HepG2 (cell line): ENCODE data around the gene USP5. TPM values are rescaled to one million over a fixed set of nuclear protein-coding genes. Genes with fewer than 3 reads are reported as not detected.

Experiments
- CBX1 ChIP-seq: IDR thresholded peaks from one replicate; pipeline ENCODE4 v1.6.1; 2016; ENCODE audit warnings: antibody characterized with exemption, low read depth
- FOXM1 ChIP-seq: sonication (generic); formaldehyde crosslinking; IDR thresholded peaks from 2 replicates; pipeline ENCODE4 v1.5.0; 2020; ENCODE audit warnings: missing genetic modification reagents
- JUND ChIP-seq: sonication (generic); formaldehyde crosslinking; IDR thresholded peaks from 2 replicates; pipeline ENCODE4 v1.8.0; 2022; ENCODE audit warnings: mild to moderate bottlenecking, missing genetic modification reagents
- NCOA1 ChIP-seq: sonication (generic); formaldehyde crosslinking; IDR thresholded peaks from 2 replicates; pipeline ENCODE4 v1.9.0; 2021; ENCODE audit warnings: missing genetic modification reagents
- SP4 ChIP-seq: sonication (generic); formaldehyde crosslinking; IDR thresholded peaks from 2 replicates; pipeline ENCODE4 v1.8.1; 2023; ENCODE audit warnings: mild to moderate bottlenecking, missing genetic modification reagents
- TOPORS ChIP-seq: sonication (generic); formaldehyde crosslinking; IDR thresholded peaks from 2 replicates; pipeline ENCODE4 v1.8.0; 2023; ENCODE audit warnings: mild to moderate bottlenecking, missing genetic modification reagents
- ZNF496 ChIP-seq: sonication (generic); formaldehyde crosslinking; IDR thresholded peaks from 2 replicates; pipeline ENCODE4 v1.8.1; 2023; ENCODE audit warnings: mild to moderate bottlenecking, moderate library complexity, missing genetic modification reagents; ENCODE audit not compliant: insufficient replicate concordance
- ZNF879 ChIP-seq: sonication (generic); formaldehyde crosslinking; IDR thresholded peaks from 2 replicates; pipeline ENCODE4 v1.8.1; 2023; ENCODE audit warnings: missing genetic modification reagents
- polyA plus RNA-seq, 8 experiments: library from polyadenylated mRNA; depleted of rRNA in 3 of 8; stranded (reverse) in 7 of 8; unstranded in 1 of 8; fragments of >200 nt; fragmentation: Illumina TruSeq in 4 of 8; extraction: Trizol in 4 of 8; gene quantifications; 2 replicates each; pipeline versions ENCODE4 v1.2.1 to v1.2.3, GENCODE V29; 2011 to 2016; ENCODE audit warnings: low read depth in 4 of 8, missing spikeins in 1 of 8, mixed read lengths in 1 of 8; ENCODE audit not compliant: insufficient read depth in 1 of 8
- total RNA-seq, 5 experiments: library from RNA; depleted of rRNA; stranded (reverse); fragments of >200 nt; fragmentation: Illumina TruSeq; extraction: Trizol; gene quantifications; 2 replicates each; pipeline ENCODE4 v1.2.3, GENCODE V29; 2016; ENCODE audit warnings: low read depth in 1 of 5
- TF ChIP-seq, protein P1 (sequence below): sonication (generic); formaldehyde crosslinking; IDR thresholded peaks from 2 replicates; pipeline ENCODE4 v1.5.0; 2020; ENCODE audit warnings: mild to moderate bottlenecking, low read depth, missing genetic modification reagents, borderline replicate concordance
- TF ChIP-seq, protein P2 (sequence below): sonication (generic); formaldehyde crosslinking; conservative IDR thresholded peaks from 2 replicates; pipeline ENCODE4 v1.4.0; 2020; ENCODE audit warnings: missing genetic modification reagents
- TF ChIP-seq, protein P3 (sequence below): sonication (generic); formaldehyde crosslinking; IDR thresholded peaks from 2 replicates; pipeline ENCODE4 v1.8.0; 2022; ENCODE audit warnings: mild to moderate bottlenecking, missing genetic modification reagents, moderate library complexity
- TF ChIP-seq, protein P4 (sequence below): sonication (generic); formaldehyde crosslinking; IDR thresholded peaks from 2 replicates; pipeline ENCODE4 v1.5.0; 2020; ENCODE audit warnings: mild to moderate bottlenecking, missing genetic modification reagents, moderate library complexity
- TF ChIP-seq, protein P5 (sequence below): sonication (generic); formaldehyde crosslinking; IDR thresholded peaks from 2 replicates; pipeline ENCODE4 v1.4.0; 2020; ENCODE audit warnings: missing genetic modification reagents
- TF ChIP-seq, protein P6 (sequence below): sonication (generic); formaldehyde crosslinking; IDR thresholded peaks from 2 replicates; pipeline ENCODE4 v1.4.0; 2020; ENCODE audit warnings: missing genetic modification reagents, borderline replicate concordance
- TF ChIP-seq, protein P7 (sequence below): sonication (generic); formaldehyde crosslinking; IDR thresholded peaks from 2 replicates; pipeline ENCODE4 v1.4.0; 2020; ENCODE audit warnings: missing genetic modification reagents

USP5 gene
- total and polyA plus RNA-seq, 2 of the 13 experiments (the other 11 are each of a cell fraction or from before 2014, with no cell fraction given): 39.6 to 56.0 TPM

DNA sequence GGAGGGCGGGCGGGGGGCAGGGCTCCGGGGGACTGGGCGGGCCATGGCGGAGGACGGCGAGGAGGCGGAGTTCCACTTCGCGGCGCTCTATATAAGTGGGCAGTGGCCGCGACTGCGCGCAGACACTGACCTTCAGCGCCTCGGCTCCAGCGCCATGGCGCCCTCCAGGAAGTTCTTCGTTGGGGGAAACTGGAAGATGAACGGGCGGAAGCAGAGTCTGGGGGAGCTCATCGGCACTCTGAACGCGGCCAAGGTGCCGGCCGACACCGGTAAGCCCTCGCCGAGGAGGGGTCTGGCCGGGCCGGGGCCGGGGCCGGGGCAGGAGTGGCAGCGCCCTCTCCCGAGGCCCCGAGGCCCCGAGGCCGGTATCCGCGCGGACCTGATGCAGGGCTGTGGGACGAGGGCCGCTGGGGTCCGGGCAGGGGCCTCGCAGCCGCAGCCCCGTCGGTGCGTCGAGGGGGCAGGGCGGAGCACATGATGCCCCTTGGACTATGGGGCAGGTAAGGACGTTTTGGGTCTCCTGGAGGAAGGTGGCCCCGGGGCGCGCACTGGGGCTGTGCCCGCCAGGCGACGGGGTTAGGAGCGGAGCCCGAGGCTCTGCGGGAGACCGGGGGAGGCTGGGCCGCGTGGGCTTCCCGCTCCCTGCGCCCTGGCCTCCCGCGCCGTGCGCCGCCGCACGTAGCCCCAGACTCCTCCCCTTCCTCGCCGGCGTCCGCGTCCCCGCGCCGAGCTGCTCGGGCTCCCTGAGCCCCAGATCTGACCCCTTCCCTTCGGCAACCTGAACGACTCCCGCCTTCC, 15.7 kb downstream of the USP5 start, which contains the start of gene TPI1 (continued):
- TF ChIP-seq, protein P1, sequence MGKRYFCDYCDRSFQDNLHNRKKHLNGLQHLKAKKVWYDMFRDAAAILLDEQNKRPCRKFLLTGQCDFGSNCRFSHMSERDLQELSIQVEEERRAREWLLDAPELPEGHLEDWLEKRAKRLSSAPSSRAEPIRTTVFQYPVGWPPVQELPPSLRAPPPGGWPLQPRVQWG: no peak
- TF ChIP-seq, protein P2, sequence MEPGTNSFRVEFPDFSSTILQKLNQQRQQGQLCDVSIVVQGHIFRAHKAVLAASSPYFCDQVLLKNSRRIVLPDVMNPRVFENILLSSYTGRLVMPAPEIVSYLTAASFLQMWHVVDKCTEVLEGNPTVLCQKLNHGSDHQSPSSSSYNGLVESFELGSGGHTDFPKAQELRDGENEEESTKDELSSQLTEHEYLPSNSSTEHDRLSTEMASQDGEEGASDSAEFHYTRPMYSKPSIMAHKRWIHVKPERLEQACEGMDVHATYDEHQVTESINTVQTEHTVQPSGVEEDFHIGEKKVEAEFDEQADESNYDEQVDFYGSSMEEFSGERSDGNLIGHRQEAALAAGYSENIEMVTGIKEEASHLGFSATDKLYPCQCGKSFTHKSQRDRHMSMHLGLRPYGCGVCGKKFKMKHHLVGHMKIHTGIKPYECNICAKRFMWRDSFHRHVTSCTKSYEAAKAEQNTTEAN (CRISPR knock-in tag): no peak
- TF ChIP-seq, protein P3, sequence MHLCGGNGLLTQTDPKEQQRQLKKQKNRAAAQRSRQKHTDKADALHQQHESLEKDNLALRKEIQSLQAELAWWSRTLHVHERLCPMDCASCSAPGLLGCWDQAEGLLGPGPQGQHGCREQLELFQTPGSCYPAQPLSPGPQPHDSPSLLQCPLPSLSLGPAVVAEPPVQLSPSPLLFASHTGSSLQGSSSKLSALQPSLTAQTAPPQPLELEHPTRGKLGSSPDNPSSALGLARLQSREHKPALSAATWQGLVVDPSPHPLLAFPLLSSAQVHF (CRISPR knock-in tag): peak; percentile 39; the same call in 1 of the 2 replicates
- TF ChIP-seq CBX1 (peak; percentile 93), ZNF496 (CRISPR knock-in tag) (no peak), FOXM1 (CRISPR knock-in tag) (0 out of 2 replicates have a peak, but pooled peaks have one; percentile 72), SP4 (CRISPR knock-in tag) (peak; percentile 69; the same call in 1 of the 2 replicates), NCOA1 (CRISPR knock-in tag) (no peak), ZNF879 (no peak; the same call in 1 of the 2 replicates), JUND (CRISPR knock-in tag) (no peak), TOPORS (CRISPR knock-in tag) (0 out of 2 replicates have a peak, but pooled peaks have one; percentile 74)
- TF ChIP-seq, protein P4, sequence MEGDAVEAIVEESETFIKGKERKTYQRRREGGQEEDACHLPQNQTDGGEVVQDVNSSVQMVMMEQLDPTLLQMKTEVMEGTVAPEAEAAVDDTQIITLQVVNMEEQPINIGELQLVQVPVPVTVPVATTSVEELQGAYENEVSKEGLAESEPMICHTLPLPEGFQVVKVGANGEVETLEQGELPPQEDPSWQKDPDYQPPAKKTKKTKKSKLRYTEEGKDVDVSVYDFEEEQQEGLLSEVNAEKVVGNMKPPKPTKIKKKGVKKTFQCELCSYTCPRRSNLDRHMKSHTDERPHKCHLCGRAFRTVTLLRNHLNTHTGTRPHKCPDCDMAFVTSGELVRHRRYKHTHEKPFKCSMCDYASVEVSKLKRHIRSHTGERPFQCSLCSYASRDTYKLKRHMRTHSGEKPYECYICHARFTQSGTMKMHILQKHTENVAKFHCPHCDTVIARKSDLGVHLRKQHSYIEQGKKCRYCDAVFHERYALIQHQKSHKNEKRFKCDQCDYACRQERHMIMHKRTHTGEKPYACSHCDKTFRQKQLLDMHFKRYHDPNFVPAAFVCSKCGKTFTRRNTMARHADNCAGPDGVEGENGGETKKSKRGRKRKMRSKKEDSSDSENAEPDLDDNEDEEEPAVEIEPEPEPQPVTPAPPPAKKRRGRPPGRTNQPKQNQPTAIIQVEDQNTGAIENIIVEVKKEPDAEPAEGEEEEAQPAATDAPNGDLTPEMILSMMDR (CRISPR knock-in tag): peak; percentile 5; the same call in 1 of the 2 replicates
- TF ChIP-seq, protein P5, sequence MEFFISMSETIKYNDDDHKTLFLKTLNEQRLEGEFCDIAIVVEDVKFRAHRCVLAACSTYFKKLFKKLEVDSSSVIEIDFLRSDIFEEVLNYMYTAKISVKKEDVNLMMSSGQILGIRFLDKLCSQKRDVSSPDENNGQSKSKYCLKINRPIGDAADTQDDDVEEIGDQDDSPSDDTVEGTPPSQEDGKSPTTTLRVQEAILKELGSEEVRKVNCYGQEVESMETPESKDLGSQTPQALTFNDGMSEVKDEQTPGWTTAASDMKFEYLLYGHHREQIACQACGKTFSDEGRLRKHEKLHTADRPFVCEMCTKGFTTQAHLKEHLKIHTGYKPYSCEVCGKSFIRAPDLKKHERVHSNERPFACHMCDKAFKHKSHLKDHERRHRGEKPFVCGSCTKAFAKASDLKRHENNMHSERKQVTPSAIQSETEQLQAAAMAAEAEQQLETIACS (CRISPR knock-in tag): peak; percentile 72
- TF ChIP-seq, protein P6, sequence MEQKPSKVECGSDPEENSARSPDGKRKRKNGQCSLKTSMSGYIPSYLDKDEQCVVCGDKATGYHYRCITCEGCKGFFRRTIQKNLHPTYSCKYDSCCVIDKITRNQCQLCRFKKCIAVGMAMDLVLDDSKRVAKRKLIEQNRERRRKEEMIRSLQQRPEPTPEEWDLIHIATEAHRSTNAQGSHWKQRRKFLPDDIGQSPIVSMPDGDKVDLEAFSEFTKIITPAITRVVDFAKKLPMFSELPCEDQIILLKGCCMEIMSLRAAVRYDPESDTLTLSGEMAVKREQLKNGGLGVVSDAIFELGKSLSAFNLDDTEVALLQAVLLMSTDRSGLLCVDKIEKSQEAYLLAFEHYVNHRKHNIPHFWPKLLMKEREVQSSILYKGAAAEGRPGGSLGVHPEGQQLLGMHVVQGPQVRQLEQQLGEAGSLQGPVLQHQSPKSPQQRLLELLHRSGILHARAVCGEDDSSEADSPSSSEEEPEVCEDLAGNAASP (CRISPR knock-in tag): peak; percentile 52
- TF ChIP-seq, protein P7, sequence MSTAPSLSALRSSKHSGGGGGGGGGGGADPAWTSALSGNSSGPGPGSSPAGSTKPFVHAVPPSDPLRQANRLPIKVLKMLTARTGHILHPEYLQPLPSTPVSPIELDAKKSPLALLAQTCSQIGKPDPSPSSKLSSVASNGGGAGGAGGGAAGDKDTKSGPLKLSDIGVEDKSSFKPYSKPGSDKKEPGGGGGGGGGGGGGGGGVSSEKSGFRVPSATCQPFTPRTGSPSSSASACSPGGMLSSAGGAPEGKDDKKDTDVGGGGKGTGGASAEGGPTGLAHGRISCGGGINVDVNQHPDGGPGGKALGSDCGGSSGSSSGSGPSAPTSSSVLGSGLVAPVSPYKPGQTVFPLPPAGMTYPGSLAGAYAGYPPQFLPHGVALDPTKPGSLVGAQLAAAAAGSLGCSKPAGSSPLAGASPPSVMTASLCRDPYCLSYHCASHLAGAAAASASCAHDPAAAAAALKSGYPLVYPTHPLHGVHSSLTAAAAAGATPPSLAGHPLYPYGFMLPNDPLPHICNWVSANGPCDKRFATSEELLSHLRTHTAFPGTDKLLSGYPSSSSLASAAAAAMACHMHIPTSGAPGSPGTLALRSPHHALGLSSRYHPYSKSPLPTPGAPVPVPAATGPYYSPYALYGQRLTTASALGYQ (CRISPR knock-in tag): 0 out of 2 replicates have a peak, but pooled peaks have one; percentile 35
